PC-9 (cell line): Measurements from ENCODE around the gene IFT22. TPM values are rescaled to one million over a fixed set of nuclear protein-coding genes. Genes with fewer than 3 reads are reported as not detected.

Source experiments
- BruUV-seq: library from RNA; stranded (reverse); fragments of 400-500 nt; replicated peaks from 2 replicates; lab custom pipeline; 2021; lab: Mats Ljungman, UMichigan
- CTCF ChIA-PET: fragments of 300-600 bp; sonication (Branson Sonifier 250); formaldehyde crosslinking; loops from one replicate; lab custom pipeline; 2022; ENCODE audit warnings: antibody characterized with exemption; lab: Charles Lee
- POLR2A ChIA-PET: fragments of 300-600 bp; sonication (Branson Sonifier 250); formaldehyde crosslinking; loops from one replicate; lab custom pipeline; 2022; ENCODE audit warnings: antibody characterized with exemption; ENCODE audit not compliant: unreplicated experiment; lab: Charles Lee
- DNase-seq, 2 experiments: peaks; one replicate each; pipeline versions ENCODE4 v3.0.0 to v3.0.0-alpha.2; 2015 to 2022; ENCODE audit warnings: mixed read lengths in 1 of 2
- H2AFZ ChIP-seq: fragments of 200-600 bp; sonication (generic); 2 replicates; pipeline ENCODE4 v1.8.1; 2017; ENCODE audit warnings: antibody characterized with exemption
- H3F3A ChIP-seq: fragments of 200-600 bp; sonication (generic); 2 replicates; pipeline ENCODE4 v1.8.1; 2017; ENCODE audit warnings: antibody characterized with exemption, mild to moderate bottlenecking, low read depth; ENCODE audit not compliant: insufficient read depth
- H3K27ac ChIP-seq: fragments of 200-600 bp; sonication (generic); 2 replicates; pipeline ENCODE4 v1.6.1; 2016; ENCODE audit warnings: mixed run types
- H3K27me3 ChIP-seq: fragments of 200-600 bp; sonication (generic); 2 replicates; pipeline ENCODE4 v1.6.1; 2016; ENCODE audit warnings: low read depth, mixed run types; ENCODE audit not compliant: insufficient read depth
- H3K36me3 ChIP-seq: fragments of 200-600 bp; sonication (generic); 2 replicates; pipeline ENCODE4 v1.6.1; 2016; ENCODE audit warnings: low read depth, mixed run types
- H3K4me1 ChIP-seq: fragments of 200-600 bp; sonication (generic); replicated peaks from 2 replicates; pipeline ENCODE4 v1.6.1; 2016; ENCODE audit warnings: mixed run types; ENCODE audit not compliant: insufficient read depth
- H3K4me2 ChIP-seq: fragments of 200-600 bp; sonication (generic); 2 replicates; pipeline ENCODE4 v1.6.1; 2017; ENCODE audit warnings: mixed run types
- H3K4me3 ChIP-seq: fragments of 200-600 bp; sonication (generic); 2 replicates; pipeline ENCODE4 v1.6.1; 2016; ENCODE audit warnings: mixed run types
- H3K79me2 ChIP-seq: fragments of 200-600 bp; sonication (generic); 2 replicates; pipeline ENCODE4 v1.6.1; 2017; ENCODE audit warnings: low read depth, mixed run types
- H3K9me2 ChIP-seq: fragments of 200-600 bp; sonication (generic); 2 replicates; pipeline ENCODE4 v1.8.1; 2017; ENCODE audit warnings: mild to moderate bottlenecking; ENCODE audit not compliant: insufficient read depth
- H3K9me3 ChIP-seq: fragments of 200-600 bp; sonication (generic); 2 replicates; pipeline ENCODE4 v1.8.1; 2016; ENCODE audit warnings: low read depth; ENCODE audit not compliant: insufficient read depth
- H4K20me1 ChIP-seq: fragments of 200-600 bp; sonication (generic); 2 replicates; pipeline ENCODE4 v1.8.1; 2017; ENCODE audit not compliant: insufficient read depth
- CTCF ChIP-seq: fragments of 200-600 bp; sonication (generic); conservative IDR thresholded peaks from 2 replicates; pipeline ENCODE4 v1.6.1; 2017; ENCODE audit warnings: mixed run types, antibody characterized with exemption, mild to moderate bottlenecking, moderate library complexity
- EZH2 ChIP-seq: fragments of 200-600 bp; sonication (generic); IDR thresholded peaks from 2 replicates; pipeline ENCODE4 v1.8.0; 2017; ENCODE audit warnings: antibody characterized with exemption, low read depth
- intact Hi-C: fragments of 100-400 bp; cut with micrococcal nuclease; formaldehyde crosslinking; loops from one replicate; pipeline ENCODE4 v1.10.0; 2022; ENCODE audit not compliant: unreplicated experiment
- total RNA-seq: library from RNA; stranded (reverse); gene quantifications from 2 replicates; pipeline ENCODE4 v1.2.3, GENCODE V29; 2021

The IFT22 gene
- total RNA-seq, 1 experiment from 2014 or later: 53.0 TPM

GRCh38 chr7:101333912-101334311 is 12.3 kb upstream of the IFT22 start:
- Histone ChIP-seq H3K27me3 (no peaks in the 10 kb centered on the region), H3K9me3 (no peaks in the 10 kb centered on the region), H2AFZ (no peak overlapping the region), H3K79me2 (no peaks in the 10 kb centered on the region), H3K4me1 (no peaks in the 10 kb centered on the region), H3K9me2 (no peaks in the 10 kb centered on the region), H4K20me1 (no peaks in the 10 kb centered on the region), H3K36me3 (no peaks in the 10 kb centered on the region), H3K4me3 (no peak overlapping the region), H3K4me2 (no peak overlapping the region), H3F3A (no peaks in the 10 kb centered on the region), H3K27ac (no peak overlapping the region)
- ChIA-PET POLR2A (interaction anchor here (0.7 kb wide), 1 partner anchor 257 kb away, joined by 4 read pairs; no protein-coding TSS in a partner anchor), CTCF (interaction anchor here (0.6 kb wide), 2 partner anchors 29 to 1642 kb away, joined by 3 to 12 read pairs; partner anchors contain the start of gene COL26A1)
- TF ChIP-seq CTCF (no peak), EZH2 (no peak)
- BruUV-seq: no TSS peak
- no peak for DNase-seq
- intact Hi-C loops: no loop called here

DNA sequence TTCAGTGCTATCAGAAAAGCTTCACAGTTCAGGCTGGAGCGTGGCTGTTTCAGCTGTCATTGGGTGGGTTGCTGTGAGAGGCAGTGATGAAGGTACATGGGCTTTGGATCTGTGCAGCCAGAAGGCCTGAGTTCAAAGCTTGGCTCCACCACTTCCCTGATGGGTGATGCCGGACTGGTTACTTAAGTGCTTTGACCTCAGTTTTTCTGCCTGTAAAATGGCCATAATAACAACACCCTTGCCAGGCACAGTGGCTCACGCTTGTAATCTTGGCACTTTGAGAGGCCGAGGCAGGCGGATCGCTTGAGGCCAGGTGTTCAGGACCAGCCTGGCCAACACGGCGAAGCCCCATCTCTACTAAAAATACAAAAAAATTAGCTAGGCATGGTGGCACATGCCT is 10.4 kb upstream of the IFT22 start:
- CTCF ChIA-PET: interaction anchor here (0.6 kb wide), 2 partner anchors 8 to 223 kb away, joined by 4 to 18 read pairs; no protein-coding TSS in a partner anchor
- intact Hi-C loops: no loop called here
- BruUV-seq: no TSS peak
- no peak overlapping the region for H3K27ac ChIP-seq
- H2AFZ ChIP-seq: no peak overlapping the region
- no peaks in the 10 kb centered on the region for H3K4me1 ChIP-seq
- H3K9me2 ChIP-seq: no peaks in the 10 kb centered on the region
- TF ChIP-seq CTCF (no peak), EZH2 (no peak)
- H3K36me3 ChIP-seq: no peaks in the 10 kb centered on the region
- POLR2A ChIA-PET: no interaction called here
- no peaks in the 10 kb centered on the region for H3K79me2 ChIP-seq
- H3K4me2 ChIP-seq: no peak overlapping the region
- H3F3A ChIP-seq: no peaks in the 10 kb centered on the region
- no peak for DNase-seq
- H3K27me3 ChIP-seq: peaks cover 8% of the 10 kb centered on the region; the same call in 1 of the 2 replicates
- H3K4me3 ChIP-seq: no peak overlapping the region
- no peaks in the 10 kb centered on the region for H4K20me1 ChIP-seq
- no peaks in the 10 kb centered on the region for H3K9me3 ChIP-seq

DNA sequence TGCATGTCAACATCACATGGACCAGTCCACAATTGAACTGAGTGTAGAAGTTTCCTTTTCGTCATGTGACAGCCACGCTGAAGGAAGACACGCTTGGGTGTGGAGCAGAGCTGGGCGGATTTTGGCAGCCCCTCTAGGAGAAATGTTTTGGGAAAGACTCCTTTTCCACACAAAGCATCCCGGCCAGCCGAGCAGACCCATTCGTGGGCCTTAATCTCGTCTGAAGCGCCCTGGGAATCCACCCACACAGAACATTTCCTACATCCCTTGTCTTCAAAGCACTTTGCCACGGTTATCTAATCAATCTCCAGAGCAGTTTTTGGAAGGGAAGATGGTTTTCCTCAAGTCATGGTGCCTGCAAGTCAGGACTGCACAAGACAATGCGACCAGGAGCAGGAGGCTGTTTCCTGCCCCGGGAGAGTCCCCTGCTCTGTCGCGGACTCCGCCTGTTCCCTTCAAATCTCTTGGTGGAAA is 8.4 kb upstream of the IFT22 start:
- Histone ChIP-seq H3K27ac (no peak overlapping the region), H3K4me3 (no peak overlapping the region), H3K9me2 (no peaks in the 10 kb centered on the region), H3K27me3 (peaks cover 19% of the 10 kb centered on the region; the same call in 1 of the 2 replicates), H3K4me1 (no peaks in the 10 kb centered on the region), H3K79me2 (no peaks in the 10 kb centered on the region), H3K36me3 (no peaks in the 10 kb centered on the region), H3K4me2 (no peak overlapping the region), H4K20me1 (no peaks in the 10 kb centered on the region), H3F3A (0 out of 2 replicates have a peak, but pooled peaks cover 3% of the 10 kb centered on the region), H3K9me3 (no peaks in the 10 kb centered on the region), H2AFZ (no peak overlapping the region)
- no peak for DNase-seq
- intact Hi-C loops: no loop called here
- TF ChIP-seq EZH2 (no peak), CTCF (no peak)
- ChIA-PET CTCF (no interaction called here), POLR2A (no interaction called here)
- BruUV-seq: no TSS peak
